Activated CD8-positive, alpha-beta memory T cell treated with anti-CD3 and anti-CD28 coated beads for 48 hours (primary cell): Measurements from ENCODE around the gene C6orf120.

Source experiments
- DNase-seq, 3 experiments: peaks; one replicate each; pipeline ENCODE4 v3.0.0-alpha.2; 2020; ENCODE audit warnings: low read depth in 2 of 3, low spot score in 2 of 3

C6orf120 gene

GRCh38 chr6:169701954-169702839 lies at the start of gene C6orf120, which contains the start of gene WDR27:
Gene C6orf120 (plus strand): TSS chr6:169702126. CDS start chr6:169702460, 334 bp downstream.
Gene WDR27 (minus strand): TSS chr6:169702029. CDS start chr6:169689005, 13,024 bp downstream.
- peak; percentile 94 to 97 (median 96) for DNase-seq

GRCh38 chr6:169652896-169653295 lies 49.0 kb upstream of the C6orf120 start:
- DNase-seq = no peak

- no peak for DNase-seq
These were observed 48.2 kb upstream of the C6orf120 start for GRCh38 chr6:169653691-169654090.

DNA sequence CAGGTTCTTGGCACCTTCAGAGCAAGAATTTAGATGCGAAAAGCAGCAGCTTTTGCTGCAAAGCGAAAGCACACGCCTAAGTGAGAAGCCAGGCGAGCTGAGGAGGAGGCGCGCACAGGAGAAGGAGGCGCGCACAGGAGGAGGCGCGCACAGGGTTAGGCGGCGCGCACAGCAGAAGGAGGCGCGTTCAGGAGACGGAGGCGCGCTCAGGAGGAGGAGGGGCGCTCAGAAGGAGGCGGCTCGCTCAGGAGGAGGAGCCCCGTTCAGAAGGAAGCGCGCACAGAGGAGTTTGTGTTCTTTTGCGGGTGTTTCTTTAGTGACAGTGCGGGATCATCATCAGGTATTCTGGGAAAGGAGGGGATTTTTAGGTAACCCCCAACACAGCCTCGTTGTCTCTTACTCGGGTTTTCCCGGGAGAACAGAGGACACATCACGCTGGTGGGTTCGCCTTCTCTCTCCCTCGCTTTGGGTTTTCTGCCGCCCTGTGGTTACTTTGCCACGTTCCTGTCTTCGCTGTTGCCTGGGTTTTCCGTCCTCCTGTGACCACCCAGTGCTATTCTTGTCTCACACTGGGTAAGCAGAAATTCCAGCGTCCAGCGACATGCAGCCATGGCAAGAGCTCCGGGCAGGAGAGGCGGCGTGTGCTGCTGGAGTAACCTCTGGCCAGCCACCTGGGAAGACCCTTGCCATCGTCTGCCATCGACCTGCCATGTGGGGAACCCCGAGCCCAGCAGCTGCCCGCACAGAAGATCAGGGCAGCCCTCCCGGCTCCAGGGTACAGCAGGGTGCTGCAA lies 47.1 kb upstream of the C6orf120 start:
- DNase-seq = peak in 1 of 3 experiments; percentile 16

- DNase-seq = no peak
These were observed 45.2 kb upstream of the C6orf120 start for GRCh38 chr6:169656546-169657283.

DNA sequence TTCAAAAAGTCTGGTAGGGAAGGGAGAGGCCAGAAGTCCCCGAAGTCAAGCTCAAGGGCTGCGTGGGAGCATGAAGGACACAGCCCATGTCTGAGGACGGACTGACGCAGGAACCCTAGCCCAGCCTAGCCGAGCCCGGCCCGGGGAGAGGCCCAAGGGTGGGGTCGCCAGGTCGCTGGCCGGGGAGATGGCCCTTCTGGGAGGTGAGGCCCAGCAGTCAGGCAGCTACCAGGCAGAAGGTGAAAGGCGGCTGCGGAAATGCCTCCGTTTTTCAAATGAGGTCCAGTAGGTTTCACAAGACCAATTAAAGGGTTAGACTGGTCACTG lies 44.7 kb upstream of the C6orf120 start:
- no peak for DNase-seq

GRCh38 chr6:169659820-169660610 lies 41.9 kb upstream of the C6orf120 start:
- DNase-seq = no peak

DNA sequence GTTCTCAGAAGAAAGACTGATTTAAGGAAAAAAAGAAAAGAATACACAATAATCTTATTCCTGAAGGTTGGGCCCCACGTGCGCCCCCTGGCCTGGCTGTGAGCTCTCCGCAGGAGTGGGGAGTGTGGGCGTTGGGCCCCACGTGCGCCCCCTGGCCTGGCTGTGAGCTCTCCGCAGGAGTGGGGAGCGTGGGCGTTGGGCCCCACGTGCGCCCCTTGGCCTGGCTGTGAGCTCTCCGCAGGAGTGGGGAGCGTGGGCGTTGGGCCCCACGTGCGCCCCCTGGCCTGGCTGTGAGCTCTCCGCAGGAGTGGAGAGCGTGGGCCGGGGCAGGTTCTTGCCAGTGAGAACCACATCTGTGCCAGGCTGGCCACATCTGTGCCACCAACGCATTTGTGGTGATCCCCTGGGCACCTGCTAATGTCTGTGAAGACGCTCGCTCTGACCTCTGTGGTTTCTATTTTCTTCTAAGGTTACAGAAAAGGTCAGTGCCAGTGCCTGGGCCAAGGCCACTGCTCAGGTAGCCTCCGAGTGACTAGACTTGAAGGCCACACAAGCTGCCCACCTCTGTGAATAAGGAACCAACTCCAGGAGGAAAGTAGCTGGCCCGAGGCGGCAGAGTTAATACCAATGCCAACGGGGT lies 41.1 kb upstream of the C6orf120 start:
- no peak for DNase-seq

DNA sequence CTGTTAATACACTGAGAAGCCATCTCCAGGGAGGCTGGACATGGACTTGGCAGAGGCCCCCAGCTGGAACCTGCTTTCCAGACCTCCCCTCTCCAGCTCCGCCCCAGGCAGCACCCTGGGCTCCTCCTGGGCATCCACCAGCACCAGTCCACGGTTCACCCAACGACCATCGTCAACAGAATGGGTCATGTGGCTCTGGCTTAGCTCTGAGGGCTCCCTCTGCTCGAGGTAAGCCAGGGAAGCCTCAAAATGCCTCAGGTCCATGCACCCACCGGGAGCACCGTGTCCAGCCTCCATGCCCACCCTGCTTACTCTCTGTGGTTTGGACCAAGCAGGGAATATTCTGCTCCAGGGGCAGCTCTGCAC lies 40.6 kb upstream of the C6orf120 start:
- DNase-seq = no peak

DNA sequence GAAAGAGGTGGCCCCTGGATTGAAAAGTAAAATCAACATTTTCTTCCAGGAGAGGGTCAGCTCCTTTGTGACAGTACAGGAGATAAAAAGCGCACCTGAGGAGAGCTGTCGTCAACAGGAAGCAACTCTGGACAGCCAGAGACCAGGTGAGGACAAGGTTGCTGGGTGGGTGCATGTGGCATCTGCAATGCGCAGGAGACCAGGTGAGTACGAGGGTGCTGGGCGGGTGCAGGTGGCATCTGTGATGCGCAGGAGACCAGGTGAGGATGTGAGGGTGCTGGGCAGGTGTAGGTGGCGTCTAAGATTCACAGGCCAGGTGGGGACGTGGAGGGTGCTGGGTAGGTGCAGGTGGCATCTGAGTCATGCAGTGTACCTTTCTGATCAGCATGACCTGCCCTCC lies 38.5 kb upstream of the C6orf120 start:
- DNase-seq = no peak

DNA sequence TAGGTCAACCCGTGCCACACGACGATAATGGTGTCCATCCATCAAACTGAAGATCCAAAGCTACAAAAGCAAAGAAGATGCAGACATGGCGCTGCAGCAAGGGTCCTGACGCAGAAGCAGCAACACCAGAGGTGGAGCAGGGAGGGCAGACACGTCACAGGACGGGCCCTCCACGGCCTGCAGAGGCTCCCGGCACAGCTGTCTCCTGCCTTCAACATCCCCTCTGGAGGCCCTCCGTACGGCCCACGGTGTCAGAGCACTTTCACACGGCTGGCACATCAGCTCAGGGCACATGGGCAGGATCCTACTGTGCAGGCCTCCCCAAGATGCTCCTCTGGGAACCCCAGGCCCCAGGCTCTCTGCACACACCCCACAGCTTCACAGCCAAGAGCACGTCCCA lies 37.7 kb upstream of the C6orf120 start:
- DNase-seq = no peak

DNA sequence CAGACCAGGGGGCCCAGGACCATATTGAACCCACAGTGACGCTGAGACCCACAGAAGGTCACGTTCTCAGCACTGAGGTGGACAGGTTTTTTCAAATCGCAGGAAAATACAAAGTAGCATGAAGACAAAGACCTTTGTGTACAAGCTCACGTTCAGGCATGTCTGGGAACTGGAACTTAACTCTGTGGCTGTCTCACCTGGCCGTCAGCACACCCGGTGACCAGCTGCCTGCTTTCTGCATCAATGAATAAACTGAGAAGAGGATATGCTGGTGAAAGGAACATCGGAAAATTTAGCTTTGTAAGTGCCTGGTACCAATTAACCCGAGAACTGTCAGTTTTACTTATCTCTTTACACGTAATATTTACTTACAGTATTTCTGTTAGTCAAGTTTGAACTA lies 36.6 kb upstream of the C6orf120 start:
- no peak for DNase-seq

- DNase-seq = no peak
These were observed 35.5 kb upstream of the C6orf120 start for GRCh38 chr6:169666441-169666840.

- DNase-seq = no peak
These were observed 34.2 kb upstream of the C6orf120 start for GRCh38 chr6:169667716-169668115.

DNA sequence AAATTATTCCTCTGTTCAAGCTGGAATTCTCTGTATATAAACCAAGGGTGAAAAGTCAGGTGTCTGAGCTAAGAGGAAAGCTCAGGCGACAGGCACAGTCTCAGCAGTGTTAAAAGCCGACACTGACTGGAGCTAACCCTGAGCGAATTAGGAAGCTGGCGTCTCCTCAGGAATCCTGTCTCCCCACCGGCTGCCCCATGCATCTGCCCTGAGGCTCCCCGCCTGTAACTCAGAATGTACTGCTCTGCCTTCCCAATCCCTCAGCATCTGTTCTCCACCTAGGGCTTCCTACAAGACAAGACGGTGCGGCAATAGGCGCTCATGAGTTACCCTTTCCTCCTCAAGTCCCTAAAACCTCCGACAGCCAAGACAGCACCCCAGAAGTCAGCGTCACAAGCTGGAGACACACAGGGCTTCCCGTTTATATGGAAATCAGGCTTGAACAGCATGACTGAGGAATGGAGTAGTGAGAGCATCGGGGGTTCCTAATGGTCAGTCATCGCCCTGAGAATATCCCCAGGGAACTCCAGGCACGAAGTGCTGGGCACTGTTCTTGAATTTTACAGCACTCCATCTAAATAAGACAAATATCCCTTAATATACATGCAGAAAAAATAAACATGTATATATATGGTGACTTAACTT lies 33.6 kb upstream of the C6orf120 start:
- DNase-seq = no peak

DNA sequence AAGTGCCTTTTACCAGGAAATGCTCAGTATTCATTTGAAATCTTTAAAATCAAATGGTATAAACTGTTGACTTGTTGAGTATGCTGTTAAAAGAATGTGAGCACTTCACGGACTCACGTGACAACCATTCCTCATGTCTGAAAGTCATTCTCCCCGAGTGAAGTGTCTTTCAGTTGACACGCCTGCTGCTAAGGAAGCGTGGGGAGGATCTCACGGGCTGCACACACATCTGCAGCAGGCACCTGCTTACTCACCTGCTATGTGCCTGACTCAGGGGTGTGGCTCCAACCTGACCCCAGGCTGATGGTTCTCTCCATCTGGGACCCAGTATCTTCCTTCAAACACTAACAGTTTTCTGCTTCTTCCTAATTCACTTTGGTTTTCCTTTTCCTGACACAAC lies 32.8 kb upstream of the C6orf120 start:
- no peak for DNase-seq

DNA sequence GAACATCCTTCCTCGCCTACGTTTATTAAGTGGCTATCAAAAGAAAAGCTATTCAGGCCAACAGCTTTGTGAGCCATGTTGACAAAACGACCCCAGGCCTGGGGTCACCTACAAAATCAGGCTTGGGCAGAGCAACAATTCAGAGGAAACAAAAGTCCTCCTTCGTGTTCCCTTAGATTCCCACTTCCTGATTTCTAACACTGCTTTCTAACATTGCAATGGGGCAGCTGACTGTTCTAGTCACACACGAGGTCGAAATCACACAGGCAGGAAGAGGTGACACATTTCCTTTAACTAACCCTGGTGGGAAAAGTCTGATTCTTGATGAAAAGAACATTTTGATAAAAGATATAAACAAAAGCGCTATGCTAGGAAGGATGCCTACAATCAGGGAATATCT lies 32.0 kb upstream of the C6orf120 start:
- no peak for DNase-seq

GRCh38 chr6:169671563-169671962 lies 30.4 kb upstream of the C6orf120 start:
- no peak for DNase-seq

DNA sequence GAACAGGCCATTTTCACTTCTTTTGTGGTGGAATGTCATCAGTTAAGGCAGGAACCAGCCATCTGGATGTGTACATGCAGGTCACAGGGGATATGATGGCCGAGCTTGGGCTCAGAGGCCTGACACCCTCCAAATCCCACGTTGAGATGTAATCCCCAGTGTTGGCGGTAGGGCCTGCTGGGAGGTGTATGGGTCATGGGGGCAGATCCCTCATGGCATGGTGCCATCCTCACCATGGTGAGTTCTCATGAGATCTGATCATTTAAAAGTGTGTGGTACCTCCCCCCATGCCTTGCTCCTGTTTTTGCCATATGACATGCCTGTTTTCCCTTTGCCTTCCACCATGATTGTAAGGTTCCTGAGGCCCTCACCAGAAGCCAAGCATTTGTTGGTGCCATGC lies 26.9 kb upstream of the C6orf120 start:
- DNase-seq = no peak

GRCh38 chr6:169677096-169677495 lies 24.8 kb upstream of the C6orf120 start:
- no peak for DNase-seq
